Neuron (in vitro differentiated cells): ENCODE results near the gene GRIN2B.

Experiments
- H2AFZ ChIP-seq: one replicate; pipeline ENCODE4 v1.6.1; 2013; ENCODE audit warnings: low read depth, mild to moderate bottlenecking, inconsistent platforms, low read length, moderate library complexity
- H3K27me3 ChIP-seq: one replicate; pipeline ENCODE4 v1.6.1; 2013; ENCODE audit warnings: low read length; ENCODE audit not compliant: insufficient read depth
- H3K36me3 ChIP-seq: one replicate; pipeline ENCODE4 v1.6.1; 2013; ENCODE audit warnings: low read length; ENCODE audit not compliant: insufficient read depth
- H3K4me1 ChIP-seq: one replicate; pipeline ENCODE4 v1.6.1; 2013; ENCODE audit warnings: low read length; ENCODE audit not compliant: insufficient read depth
- H3K4me3 ChIP-seq: 2 replicates; pipeline ENCODE4 v1.5.1; 2013; ENCODE audit warnings: mild to moderate bottlenecking, low read length, moderate library complexity
- H3K9me3 ChIP-seq: one replicate; pipeline ENCODE4 v1.6.1; 2013; ENCODE audit warnings: low read length

The GRIN2B gene

GRCh38 chr12:13947276-13947946 lies 34.0 kb downstream of the GRIN2B start:
- no peaks in the 10 kb centered on the region for H3K9me3 ChIP-seq
- no peaks in the 10 kb centered on the region for H3K27me3 ChIP-seq
- H3K36me3 ChIP-seq, result peaks cover 12% of the 10 kb centered on the region
- H2AFZ ChIP-seq, result no peak overlapping the region
- no peak overlapping the region for H3K4me3 ChIP-seq
- H3K4me1 ChIP-seq, result peaks cover 33% of the 10 kb centered on the region

DNA sequence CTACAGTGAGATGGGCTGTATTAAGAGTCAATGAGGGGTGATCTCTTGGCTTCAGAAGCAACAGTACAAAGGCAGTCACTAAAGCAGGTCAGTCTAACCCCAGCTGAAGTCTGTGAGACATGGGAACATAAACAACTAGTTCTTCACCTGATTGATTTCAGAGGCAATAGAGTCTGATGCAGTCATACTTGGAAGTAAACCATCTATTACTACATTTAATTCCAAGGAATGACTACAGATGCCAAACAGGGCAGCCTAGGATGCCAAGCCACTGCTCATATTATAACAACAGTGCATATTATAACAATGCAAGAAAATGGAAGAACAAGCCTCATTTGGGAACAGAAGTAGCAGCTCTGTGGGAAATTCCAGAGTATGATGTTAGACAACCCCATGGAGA lies 35.8 kb downstream of the GRIN2B start:
- no peak overlapping the region for H2AFZ ChIP-seq
- no peak overlapping the region for H3K4me3 ChIP-seq
- H3K36me3 ChIP-seq, result peaks cover 12% of the 10 kb centered on the region
- no peaks in the 10 kb centered on the region for H3K9me3 ChIP-seq
- peaks cover 44% of the 10 kb centered on the region for H3K4me1 ChIP-seq
- no peaks in the 10 kb centered on the region for H3K27me3 ChIP-seq

GRCh38 chr12:13945236-13945635 lies 36.2 kb downstream of the GRIN2B start:
- H3K27me3 ChIP-seq, result no peaks in the 10 kb centered on the region

DNA sequence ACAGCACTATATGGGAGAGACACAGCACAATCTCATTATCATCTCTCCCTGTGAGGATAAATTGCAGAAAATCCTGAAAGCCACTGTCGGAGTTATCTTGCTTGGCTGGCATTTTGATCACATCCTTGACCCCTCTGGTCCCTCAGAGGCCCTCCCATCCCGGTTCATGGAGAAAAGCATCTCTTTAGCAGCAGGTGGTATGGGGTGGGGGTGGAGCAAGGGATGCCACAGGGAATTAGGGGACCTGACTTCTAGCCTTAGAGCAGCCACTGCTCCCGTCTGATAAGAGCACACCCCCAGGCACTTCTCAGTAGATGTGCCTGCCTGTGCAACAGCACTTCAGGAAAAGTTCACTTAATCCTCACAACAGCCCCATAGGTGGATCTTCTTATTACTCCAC lies 38.6 kb downstream of the GRIN2B start:
- Histone ChIP-seq H3K27me3 (no peaks in the 10 kb centered on the region), H3K4me1 (peaks cover 40% of the 10 kb centered on the region), H2AFZ (no peak overlapping the region), H3K4me3 (no peak overlapping the region), H3K36me3 (peaks cover 5% of the 10 kb centered on the region), H3K9me3 (peaks cover 3% of the 10 kb centered on the region)

More at GRCh38 chr12:13945236-13945635, 36.2 kb downstream of the GRIN2B start:
- Histone ChIP-seq H2AFZ (no peak overlapping the region), H3K4me3 (no peak overlapping the region), H3K9me3 (no peaks in the 10 kb centered on the region), H3K36me3 (peaks cover 12% of the 10 kb centered on the region), H3K4me1 (peaks cover 42% of the 10 kb centered on the region)

- H3K36me3 ChIP-seq, result peaks cover 5% of the 10 kb centered on the region
- no peaks in the 10 kb centered on the region for H3K27me3 ChIP-seq
- H2AFZ ChIP-seq, result no peak overlapping the region
- no peak overlapping the region for H3K4me3 ChIP-seq
- peaks cover 3% of the 10 kb centered on the region for H3K9me3 ChIP-seq
- H3K4me1 ChIP-seq, result peaks cover 28% of the 10 kb centered on the region
Observed at GRCh38 chr12:13941258-13942249, 39.8 kb downstream of the GRIN2B start.

GRCh38 chr12:13940335-13940865 lies 41.0 kb downstream of the GRIN2B start:
- Histone ChIP-seq H3K27me3 (no peaks in the 10 kb centered on the region), H2AFZ (no peak overlapping the region), H3K9me3 (peaks cover 3% of the 10 kb centered on the region), H3K4me3 (no peak overlapping the region), H3K4me1 (peaks cover 28% of the 10 kb centered on the region), H3K36me3 (peaks cover 4% of the 10 kb centered on the region)

DNA sequence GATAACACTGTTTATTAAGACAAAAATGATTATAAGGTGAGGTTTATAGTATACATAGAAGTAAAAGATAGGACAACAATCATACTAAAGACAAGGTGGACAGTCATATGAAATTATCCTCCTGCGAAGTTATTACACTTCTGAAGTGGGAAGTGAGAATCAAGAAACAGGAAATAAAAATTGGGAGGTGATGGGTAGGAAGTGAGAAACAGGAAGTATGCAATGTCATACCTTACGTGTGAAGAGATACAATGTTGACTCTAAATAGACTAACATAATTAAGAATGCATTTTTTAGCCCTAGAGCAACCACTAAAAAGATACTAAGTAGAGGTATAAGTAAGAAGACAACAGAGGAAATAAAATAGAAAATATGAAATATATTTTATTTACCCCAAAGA lies 43.7 kb downstream of the GRIN2B start:
- H3K4me3 ChIP-seq, result no peak overlapping the region
- peaks cover 4% of the 10 kb centered on the region for H3K36me3 ChIP-seq
- no peaks in the 10 kb centered on the region for H3K27me3 ChIP-seq
- H3K4me1 ChIP-seq, result peaks cover 21% of the 10 kb centered on the region
- H2AFZ ChIP-seq, result no peak overlapping the region
- peaks cover 3% of the 10 kb centered on the region for H3K9me3 ChIP-seq

GRCh38 chr12:13935169-13935568 lies 46.2 kb downstream of the GRIN2B start:
- Histone ChIP-seq H2AFZ (no peak overlapping the region), H3K9me3 (peaks cover 3% of the 10 kb centered on the region), H3K4me3 (no peak overlapping the region), H3K27me3 (no peaks in the 10 kb centered on the region), H3K36me3 (peaks cover 4% of the 10 kb centered on the region), H3K4me1 (no peaks in the 10 kb centered on the region)
